NB4 (cell line): ENCODE data around the gene MAN2A1.

ENCODE experiments used
- DNase-seq: peaks from one replicate; pipeline ENCODE4 v3.0.0; 2010; ENCODE audit warnings: low read depth
- H3K4me3 ChIP-seq: one replicate; pipeline ENCODE4 v1.5.1; 2011; ENCODE audit warnings: mild to moderate bottlenecking, low read depth, low read length, moderate library complexity
- MYC ChIP-seq: IDR thresholded peaks from 2 replicates; pipeline ENCODE4 v1.6.1; 2011; ENCODE audit warnings: low read depth, low read length
- POLR2A ChIP-seq: IDR thresholded peaks from 2 replicates; pipeline ENCODE4 v1.6.1; 2011; ENCODE audit warnings: mild to moderate bottlenecking; ENCODE audit not compliant: insufficient read length; ENCODE audit errors: extremely low read depth
- TF ChIP-seq, protein P1 (sequence below): IDR thresholded peaks from 2 replicates; pipeline ENCODE4 v1.6.1; 2011; ENCODE audit warnings: low read depth, low read length
- TF ChIP-seq, protein P2 (sequence below): IDR thresholded peaks from one replicate; pipeline ENCODE4 v1.5.1; 2012; ENCODE audit warnings: low read depth, low read length

Gene MAN2A1

GRCh38 chr5:109767997-109768396 lies 78.3 kb downstream of the MAN2A1 start:
- H3K4me3 ChIP-seq, result no peak overlapping the region
- no peak for TF ChIP-seq POLR2A
- TF ChIP-seq, protein P1, sequence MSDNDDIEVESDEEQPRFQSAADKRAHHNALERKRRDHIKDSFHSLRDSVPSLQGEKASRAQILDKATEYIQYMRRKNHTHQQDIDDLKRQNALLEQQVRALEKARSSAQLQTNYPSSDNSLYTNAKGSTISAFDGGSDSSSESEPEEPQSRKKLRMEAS, result no peak
- TF ChIP-seq MYC, result no peak
- TF ChIP-seq, protein P2, sequence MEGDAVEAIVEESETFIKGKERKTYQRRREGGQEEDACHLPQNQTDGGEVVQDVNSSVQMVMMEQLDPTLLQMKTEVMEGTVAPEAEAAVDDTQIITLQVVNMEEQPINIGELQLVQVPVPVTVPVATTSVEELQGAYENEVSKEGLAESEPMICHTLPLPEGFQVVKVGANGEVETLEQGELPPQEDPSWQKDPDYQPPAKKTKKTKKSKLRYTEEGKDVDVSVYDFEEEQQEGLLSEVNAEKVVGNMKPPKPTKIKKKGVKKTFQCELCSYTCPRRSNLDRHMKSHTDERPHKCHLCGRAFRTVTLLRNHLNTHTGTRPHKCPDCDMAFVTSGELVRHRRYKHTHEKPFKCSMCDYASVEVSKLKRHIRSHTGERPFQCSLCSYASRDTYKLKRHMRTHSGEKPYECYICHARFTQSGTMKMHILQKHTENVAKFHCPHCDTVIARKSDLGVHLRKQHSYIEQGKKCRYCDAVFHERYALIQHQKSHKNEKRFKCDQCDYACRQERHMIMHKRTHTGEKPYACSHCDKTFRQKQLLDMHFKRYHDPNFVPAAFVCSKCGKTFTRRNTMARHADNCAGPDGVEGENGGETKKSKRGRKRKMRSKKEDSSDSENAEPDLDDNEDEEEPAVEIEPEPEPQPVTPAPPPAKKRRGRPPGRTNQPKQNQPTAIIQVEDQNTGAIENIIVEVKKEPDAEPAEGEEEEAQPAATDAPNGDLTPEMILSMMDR, result no peak
- no peak for DNase-seq

- TF ChIP-seq, protein P1, result no peak
- TF ChIP-seq, protein P2, result no peak
- TF ChIP-seq POLR2A, result no peak
- no peak for TF ChIP-seq MYC
- no peak for DNase-seq
- no peak overlapping the region for H3K4me3 ChIP-seq
Observed at GRCh38 chr5:109769597-109770291, 80.0 kb downstream of the MAN2A1 start.

DNA sequence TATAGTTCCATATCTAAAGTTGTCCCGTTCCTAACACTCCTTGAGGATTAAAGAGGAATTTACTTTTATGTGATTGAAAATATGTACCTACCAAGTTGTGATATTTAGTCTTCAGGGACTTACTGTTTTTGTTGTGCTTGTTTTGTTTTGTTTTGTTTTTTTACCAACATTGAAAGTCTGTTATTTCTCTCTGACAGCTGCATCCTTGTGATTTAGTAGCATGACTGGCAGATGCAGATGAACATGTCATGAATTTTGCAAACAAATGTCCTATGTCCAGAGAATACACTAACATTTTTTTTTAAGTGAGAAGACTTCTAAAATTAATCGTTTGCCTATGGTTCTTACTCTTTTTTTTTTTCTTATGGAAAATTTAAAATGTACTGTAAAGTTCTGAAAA lies 85.4 kb downstream of the MAN2A1 start:
- H3K4me3 ChIP-seq, result no peak overlapping the region
- TF ChIP-seq POLR2A (no peak), MYC (no peak)
- TF ChIP-seq, protein P2, result no peak
- TF ChIP-seq, protein P1, result no peak
- DNase-seq, result no peak

DNA sequence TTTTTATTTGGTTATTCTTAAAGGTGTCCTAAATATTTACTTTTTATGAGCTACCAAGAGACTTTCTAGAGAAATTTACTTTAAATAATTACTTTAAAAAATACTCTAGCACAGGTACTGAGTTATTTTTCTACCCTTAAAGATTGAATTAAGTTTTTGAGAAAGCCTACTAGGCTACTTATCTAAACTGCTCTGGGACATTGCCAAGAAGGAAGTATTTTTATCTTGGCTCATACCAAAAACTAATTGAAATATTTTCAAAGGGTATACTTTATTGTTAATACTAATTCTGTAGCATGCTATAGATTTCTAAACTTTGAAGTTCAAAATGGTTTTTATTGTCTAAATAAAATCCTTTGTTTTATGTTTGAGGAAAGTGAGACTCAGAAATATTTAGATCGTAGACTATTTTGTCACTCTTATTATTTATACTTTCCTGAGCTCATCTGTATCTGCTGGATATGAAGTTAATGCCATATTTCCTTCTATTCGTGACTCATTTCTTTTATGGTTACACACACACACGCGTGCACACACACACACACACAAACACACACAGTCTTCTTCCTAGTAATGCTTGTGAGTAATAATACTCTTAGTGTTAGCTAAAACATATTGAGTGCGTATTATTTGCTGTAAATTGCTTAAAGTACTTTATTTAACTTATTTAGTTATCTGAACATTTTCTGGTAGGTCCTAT lies 89.5 kb downstream of the MAN2A1 start:
- DNase-seq, result no peak
- H3K4me3 ChIP-seq, result no peak overlapping the region
- TF ChIP-seq MYC (no peak), POLR2A (no peak)
- TF ChIP-seq, protein P2, result no peak
- TF ChIP-seq, protein P1, result no peak

GRCh38 chr5:109784687-109785086 lies 95.0 kb downstream of the MAN2A1 start:
- H3K4me3 ChIP-seq, result no peak overlapping the region
- TF ChIP-seq, protein P1, result no peak
- TF ChIP-seq POLR2A (no peak), MYC (no peak)
- TF ChIP-seq, protein P2, result no peak
- no peak for DNase-seq
